Hepatocyte (in vitro differentiated cells): ENCODE data around the gene LRMDA. TPM values are rescaled to one million over a fixed set of nuclear protein-coding genes. Genes with fewer than 3 reads are reported as not detected.
A peak's percentile ranks its signal among the peaks of the same experiment; 100 is the strongest.

ENCODE experiments used
- DNase-seq: peaks from one replicate; pipeline ENCODE4 v3.0.0-alpha.2; 2016; ENCODE audit warnings: low spot score
- H2AFZ ChIP-seq: fragments of 200-600 bp; sonication (generic); 2 replicates; pipeline ENCODE4 v1.6.0; 2016; ENCODE audit warnings: antibody characterized with exemption, mild to moderate bottlenecking
- H3K27ac ChIP-seq: fragments of 200-600 bp; sonication (generic); 2 replicates; pipeline ENCODE4 v1.5.1; 2016; ENCODE audit warnings: mild to moderate bottlenecking
- H3K27me3 ChIP-seq: fragments of 200-600 bp; sonication (generic); 2 replicates; pipeline ENCODE4 v1.6.1; 2016
- H3K36me3 ChIP-seq: fragments of 200-600 bp; sonication (generic); replicated peaks from 2 replicates; pipeline ENCODE4 v1.5.1; 2016; ENCODE audit warnings: low read depth; ENCODE audit not compliant: insufficient read depth
- H3K4me1 ChIP-seq: fragments of 200-600 bp; sonication (generic); 2 replicates; pipeline ENCODE4 v1.5.1; 2016; ENCODE audit warnings: mild to moderate bottlenecking, moderate library complexity; ENCODE audit not compliant: insufficient read depth
- H3K4me2 ChIP-seq: fragments of 200-600 bp; sonication (generic); 2 replicates; pipeline ENCODE4 v1.6.0; 2016
- H3K4me3 ChIP-seq: fragments of 200-600 bp; sonication (generic); 2 replicates; pipeline ENCODE4 v1.5.1; 2016; ENCODE audit warnings: mild to moderate bottlenecking
- H3K79me2 ChIP-seq: fragments of 200-600 bp; sonication (generic); 2 replicates; pipeline ENCODE4 v1.6.0; 2017; ENCODE audit warnings: mild to moderate bottlenecking
- H3K9me2 ChIP-seq: fragments of 200-600 bp; sonication (generic); replicated peaks from 2 replicates; pipeline ENCODE4 v1.6.0; 2017; ENCODE audit warnings: mild to moderate bottlenecking; ENCODE audit not compliant: insufficient read depth
- H3K9me3 ChIP-seq: fragments of 200-600 bp; sonication (generic); 2 replicates; pipeline ENCODE4 v1.5.1; 2016; ENCODE audit warnings: low read depth, mild to moderate bottlenecking
- H4K20me1 ChIP-seq: fragments of 200-600 bp; sonication (generic); 2 replicates; pipeline ENCODE4 v1.6.0; 2016; ENCODE audit warnings: mild to moderate bottlenecking; ENCODE audit not compliant: insufficient read depth, poor library complexity, severe bottlenecking
- EZH2 ChIP-seq: fragments of 200-600 bp; sonication (generic); IDR thresholded peaks from 2 replicates; pipeline ENCODE4 v1.6.1; 2016; ENCODE audit warnings: antibody characterized with exemption, mild to moderate bottlenecking, borderline replicate concordance
- EZH2phosphoT487 ChIP-seq: fragments of 200-600 bp; sonication (generic); IDR thresholded peaks from one replicate; pipeline ENCODE4 v1.6.1; 2018; ENCODE audit warnings: antibody characterized with exemption, mild to moderate bottlenecking, low read depth, moderate library complexity; ENCODE audit not compliant: unreplicated experiment, severe bottlenecking
- WGBS: methylation state at CpG from one replicate; pipeline ENCODE4 v1.1.6; 2016; ENCODE audit warnings: low lambda C conversion rate; ENCODE audit errors: missing lambda C conversion rate; 5-methylcytosine and 5-hydroxymethylcytosine counted together
- polyA plus RNA-seq: library from polyadenylated mRNA; unstranded; fragments of >200 nt; fragmentation: Nextera tagmentation; extraction: Ambion mirVana; gene quantifications from 2 replicates; pipeline ENCODE4 v1.2.1, GENCODE V29; 2016
- total RNA-seq: library from RNA; depleted of rRNA; stranded (reverse); fragments of >200 nt; gene quantifications from 2 replicates; pipeline ENCODE4 v1.2.3, GENCODE V29; 2014
- TF ChIP-seq, protein P1 (sequence below): fragments of 200-600 bp; sonication (generic); IDR thresholded peaks from 2 replicates; pipeline ENCODE4 v1.5.1; 2016; ENCODE audit warnings: antibody characterized with exemption, mild to moderate bottlenecking; ENCODE audit not compliant: poor library complexity

The LRMDA gene
- total and polyA plus RNA-seq, 2 experiments from 2014 or later, result 5.6 to 15.7 TPM

- H2AFZ ChIP-seq, result no peak overlapping the region
Observed at GRCh38 chr10:75399461-75400162, 31.8 kb upstream of the LRMDA start.

DNA sequence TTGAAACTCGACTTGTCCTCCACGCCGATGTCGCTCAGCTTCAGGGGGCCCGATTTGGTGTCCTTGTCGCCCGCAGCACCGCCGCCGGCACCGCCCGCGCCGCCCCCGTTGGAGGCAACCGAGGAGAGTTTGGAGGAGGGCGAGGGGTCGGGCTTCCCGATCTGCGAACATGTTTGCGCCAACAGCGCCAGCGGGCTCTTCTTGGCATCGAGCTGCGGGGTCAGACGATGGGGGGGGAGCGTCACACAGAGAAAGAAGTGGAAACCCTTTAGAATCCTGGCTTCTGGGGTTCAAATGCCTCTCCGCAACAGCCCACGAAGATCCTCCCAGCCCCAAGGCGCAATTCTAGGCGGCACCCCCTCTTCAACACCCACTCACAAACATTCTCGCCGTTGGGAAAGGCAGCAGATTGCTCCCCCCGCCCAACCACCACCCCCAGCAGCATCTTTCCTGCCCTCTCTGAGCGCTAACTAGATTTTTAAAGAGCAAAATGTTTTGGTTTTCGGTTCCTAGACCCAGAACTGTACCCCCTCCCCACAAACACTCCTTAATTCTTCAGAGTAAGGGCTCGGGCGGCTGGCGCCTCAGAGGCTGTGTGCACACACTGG is 31.2 kb upstream of the LRMDA start:
- Histone ChIP-seq H3K36me3 (no peaks in the 10 kb centered on the region), H3K79me2 (peaks cover 68% of the 10 kb centered on the region), H3K4me1 (no peaks in the 10 kb centered on the region), H3K9me3 (no peaks in the 10 kb centered on the region), H3K27ac (peak overlapping the region; percentile 96), H3K9me2 (no peaks in the 10 kb centered on the region), H3K27me3 (no peaks in the 10 kb centered on the region), H3K4me2 (peak overlapping the region; percentile 97), H3K4me3 (peak overlapping the region; percentile 62), H4K20me1 (peaks cover 30% of the 10 kb centered on the region), H2AFZ (no peak overlapping the region)
- DNase-seq, result no peak
- no peak for TF ChIP-seq EZH2
- TF ChIP-seq, protein P1, sequence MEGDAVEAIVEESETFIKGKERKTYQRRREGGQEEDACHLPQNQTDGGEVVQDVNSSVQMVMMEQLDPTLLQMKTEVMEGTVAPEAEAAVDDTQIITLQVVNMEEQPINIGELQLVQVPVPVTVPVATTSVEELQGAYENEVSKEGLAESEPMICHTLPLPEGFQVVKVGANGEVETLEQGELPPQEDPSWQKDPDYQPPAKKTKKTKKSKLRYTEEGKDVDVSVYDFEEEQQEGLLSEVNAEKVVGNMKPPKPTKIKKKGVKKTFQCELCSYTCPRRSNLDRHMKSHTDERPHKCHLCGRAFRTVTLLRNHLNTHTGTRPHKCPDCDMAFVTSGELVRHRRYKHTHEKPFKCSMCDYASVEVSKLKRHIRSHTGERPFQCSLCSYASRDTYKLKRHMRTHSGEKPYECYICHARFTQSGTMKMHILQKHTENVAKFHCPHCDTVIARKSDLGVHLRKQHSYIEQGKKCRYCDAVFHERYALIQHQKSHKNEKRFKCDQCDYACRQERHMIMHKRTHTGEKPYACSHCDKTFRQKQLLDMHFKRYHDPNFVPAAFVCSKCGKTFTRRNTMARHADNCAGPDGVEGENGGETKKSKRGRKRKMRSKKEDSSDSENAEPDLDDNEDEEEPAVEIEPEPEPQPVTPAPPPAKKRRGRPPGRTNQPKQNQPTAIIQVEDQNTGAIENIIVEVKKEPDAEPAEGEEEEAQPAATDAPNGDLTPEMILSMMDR, result no peak
- no peak for TF ChIP-seq EZH2phosphoT487
- WGBS, result under 1% methylated on average over 33 of the region's 39 CpGs

More at GRCh38 chr10:75399461-75400162, 31.8 kb upstream of the LRMDA start:
- Histone ChIP-seq H3K36me3 (no peaks in the 10 kb centered on the region), H3K4me2 (peak overlapping the region; percentile 97), H3K4me3 (peak overlapping the region; percentile 62), H4K20me1 (peaks cover 30% of the 10 kb centered on the region), H3K27ac (peak overlapping the region; percentile 96), H3K4me1 (no peaks in the 10 kb centered on the region), H3K27me3 (no peaks in the 10 kb centered on the region), H3K9me2 (no peaks in the 10 kb centered on the region), H3K9me3 (no peaks in the 10 kb centered on the region), H3K79me2 (peaks cover 68% of the 10 kb centered on the region)
- 5% methylated on average over 41 of the region's 71 CpGs for WGBS
- no peak for TF ChIP-seq EZH2
- TF ChIP-seq, protein P1, result peak; percentile 55
- no peak for TF ChIP-seq EZH2phosphoT487
- DNase-seq, result peak; percentile 89

DNA sequence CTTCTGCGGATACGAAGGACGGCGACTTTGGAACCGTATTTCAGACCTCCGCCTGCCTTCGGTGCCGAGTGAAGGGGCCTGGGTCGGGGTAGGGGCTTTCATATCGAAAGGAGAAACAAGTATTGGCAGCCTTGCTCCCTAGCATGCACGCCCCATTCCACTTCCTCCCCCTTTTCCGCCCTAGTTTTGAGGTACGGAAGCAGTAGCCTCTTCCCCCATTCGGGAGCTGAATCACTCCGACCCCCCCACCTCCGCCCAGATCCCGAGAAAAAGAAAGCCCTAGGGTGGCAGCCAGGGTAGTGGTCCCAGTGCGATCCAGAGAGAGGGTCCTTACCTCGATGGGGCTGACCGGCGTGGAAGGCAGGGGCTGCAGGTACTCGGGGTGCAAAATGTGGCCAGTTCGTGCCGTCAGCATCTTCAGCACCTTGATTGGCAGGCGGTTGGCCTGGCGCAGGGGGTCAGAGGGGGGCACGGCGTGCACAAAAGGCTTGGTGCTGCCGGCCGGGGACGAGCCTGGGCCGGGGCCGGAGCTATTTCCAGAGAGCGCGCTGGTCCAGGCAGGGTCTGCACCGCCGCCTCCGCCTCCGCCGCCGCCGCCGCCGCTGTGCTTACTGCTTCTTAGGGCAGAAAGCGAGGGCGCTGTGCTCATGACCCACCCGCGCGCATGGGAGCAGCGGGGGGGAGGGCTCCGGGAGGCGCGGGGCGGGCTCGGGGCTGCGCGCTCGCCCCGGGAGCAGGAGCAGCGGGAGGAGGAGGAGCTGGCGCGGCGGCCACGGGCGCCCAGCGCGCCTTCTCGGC is 30.5 kb upstream of the LRMDA start:
- no peaks in the 10 kb centered on the region for H3K9me3 ChIP-seq
- WGBS, result 3% methylated on average over 35 of the region's 68 CpGs
- peak overlapping the region; percentile 96 for H3K27ac ChIP-seq
- peak overlapping the region; percentile 97 for H3K4me2 ChIP-seq
- peak overlapping the region; percentile 62 for H3K4me3 ChIP-seq
- H3K27me3 ChIP-seq, result no peaks in the 10 kb centered on the region
- no peak overlapping the region for H2AFZ ChIP-seq
- DNase-seq, result peak; percentile 86
- H3K9me2 ChIP-seq, result no peaks in the 10 kb centered on the region
- no peaks in the 10 kb centered on the region for H3K36me3 ChIP-seq
- H4K20me1 ChIP-seq, result peaks cover 30% of the 10 kb centered on the region
- TF ChIP-seq, protein P1, result peak; percentile 1
- TF ChIP-seq EZH2, result no peak
- H3K79me2 ChIP-seq, result peaks cover 73% of the 10 kb centered on the region
- H3K4me1 ChIP-seq, result no peaks in the 10 kb centered on the region
